Astrocyte (in vitro differentiated cells and primary cell): ENCODE results near the gene TMEM132A. TPM values are rescaled to one million over a fixed set of nuclear protein-coding genes. Genes with fewer than 3 reads are reported as not detected.

ENCODE experiments used
- DNase-seq: peaks from one replicate; pipeline ENCODE4 v3.0.0-alpha.2; 2010; ENCODE audit warnings: low read depth
- FAIRE-seq: peaks from 2 replicates; lab custom pipeline; 2011; peaks lifted over from hg19 to GRCh38; lab: Jason Lieb, UNC
- H2AFZ ChIP-seq: 2 replicates; pipeline ENCODE4 v1.6.0; 2012; ENCODE audit warnings: low read depth, low read length, inconsistent platforms
- H3K27ac ChIP-seq: 2 replicates; pipeline ENCODE4 v1.5.1; 2011; ENCODE audit warnings: low read depth, low read length, inconsistent platforms
- H3K27me3 ChIP-seq: 2 replicates; pipeline ENCODE4 v1.6.0; 2011; ENCODE audit warnings: low read length, inconsistent platforms; ENCODE audit not compliant: insufficient read depth
- H3K36me3 ChIP-seq: 2 replicates; pipeline ENCODE4 v1.5.1; 2011; ENCODE audit warnings: low read length, inconsistent platforms; ENCODE audit not compliant: insufficient read depth
- H3K4me1 ChIP-seq: 2 replicates; pipeline ENCODE4 v1.5.1; 2011; ENCODE audit warnings: low read length, inconsistent platforms; ENCODE audit not compliant: insufficient read depth
- H3K4me2 ChIP-seq: 2 replicates; pipeline ENCODE4 v1.6.0; 2012; ENCODE audit warnings: low read length, inconsistent platforms
- H3K4me3 ChIP-seq: 2 replicates; pipeline ENCODE4 v1.5.1; 2011; ENCODE audit warnings: low read depth, mild to moderate bottlenecking, low read length, inconsistent platforms; ENCODE audit not compliant: insufficient read depth
- H3K79me2 ChIP-seq: 2 replicates; pipeline ENCODE4 v1.6.0; 2012; ENCODE audit warnings: mild to moderate bottlenecking, low read length, inconsistent platforms; ENCODE audit not compliant: insufficient read depth
- H3K9ac ChIP-seq: 2 replicates; pipeline ENCODE4 v1.6.0; 2012; ENCODE audit warnings: mild to moderate bottlenecking, low read length, inconsistent platforms
- H3K9me3 ChIP-seq: 2 replicates; pipeline ENCODE4 v1.5.1; 2012; ENCODE audit warnings: low read depth, mild to moderate bottlenecking, low read length, inconsistent platforms; ENCODE audit not compliant: insufficient read depth
- H4K20me1 ChIP-seq: 2 replicates; pipeline ENCODE4 v1.6.0; 2012; ENCODE audit warnings: low read length, inconsistent platforms; ENCODE audit not compliant: insufficient read depth
- H3K27ac Mint-ChIP-seq: one replicate; pipeline ENCODE4 v1.8.0; 2021; ENCODE audit warnings: mild to moderate bottlenecking, mixed read lengths; ENCODE audit not compliant: unreplicated experiment
- H3K27me3 Mint-ChIP-seq: one replicate; pipeline ENCODE4 v1.8.0; 2021; ENCODE audit warnings: low read depth, mixed read lengths; ENCODE audit not compliant: unreplicated experiment
- H3K36me3 Mint-ChIP-seq: one replicate; pipeline ENCODE4 v1.8.0; 2021; ENCODE audit warnings: low read depth, mixed read lengths; ENCODE audit not compliant: unreplicated experiment
- H3K4me1 Mint-ChIP-seq: one replicate; pipeline ENCODE4 v1.8.0; 2021; ENCODE audit warnings: low read depth, mixed read lengths; ENCODE audit not compliant: unreplicated experiment
- H3K4me3 Mint-ChIP-seq: one replicate; pipeline ENCODE4 v1.8.0; 2021; ENCODE audit warnings: mild to moderate bottlenecking, moderate library complexity, mixed read lengths; ENCODE audit not compliant: unreplicated experiment
- H3K9me3 Mint-ChIP-seq: one replicate; pipeline ENCODE4 v1.8.0; 2021; ENCODE audit warnings: mild to moderate bottlenecking, mixed read lengths; ENCODE audit not compliant: unreplicated experiment
- CTCF ChIP-seq: IDR thresholded peaks from 2 replicates; pipeline ENCODE4 v1.5.1; 2011; ENCODE audit warnings: low read depth, mild to moderate bottlenecking, inconsistent platforms, low read length, moderate library complexity; ENCODE audit not compliant: insufficient read depth
- EZH2 ChIP-seq: IDR thresholded peaks from 2 replicates; pipeline ENCODE4 v1.6.1; 2012; ENCODE audit warnings: mild to moderate bottlenecking, low read length, inconsistent platforms; ENCODE audit not compliant: insufficient read depth
- total RNA-seq: library from RNA; stranded (reverse); gene quantifications from 2 replicates; pipeline ENCODE4 v1.2.1, GENCODE V29; 2021

Gene TMEM132A
- total RNA-seq, 1 donor from 2014 or later, result 117 TPM

GRCh38 chr11:60899977-60900376 is 24.3 kb upstream of the TMEM132A start:
- H3K9me3 ChIP-seq, result no peaks in the 10 kb centered on the region
- peaks cover 11% of the 10 kb centered on the region for H3K36me3 Mint-ChIP-seq
- no peaks in the 10 kb centered on the region for H3K27me3 Mint-ChIP-seq
- no peak for DNase-seq
- no peak overlapping the region for H3K27ac Mint-ChIP-seq
- H3K36me3 ChIP-seq, result peaks cover 59% of the 10 kb centered on the region
- H3K4me1 ChIP-seq, result peaks cover 1% of the 10 kb centered on the region
- H3K9me3 Mint-ChIP-seq, result no peaks in the 10 kb centered on the region
- no peaks in the 10 kb centered on the region for H3K27me3 ChIP-seq
- H3K27ac ChIP-seq, result no peak overlapping the region
- H3K79me2 ChIP-seq, result peaks cover 25% of the 10 kb centered on the region
- H3K4me3 Mint-ChIP-seq, result no peak overlapping the region
- no peak overlapping the region for H3K4me3 ChIP-seq
- no peak for TF ChIP-seq CTCF
- TF ChIP-seq EZH2, result no peak
- no peak overlapping the region for H3K4me2 ChIP-seq
- no peak overlapping the region for H3K9ac ChIP-seq
- no peak for FAIRE-seq
- H2AFZ ChIP-seq, result no peak overlapping the region
- H4K20me1 ChIP-seq, result peaks cover 68% of the 10 kb centered on the region
- H3K4me1 Mint-ChIP-seq, result peaks cover 7% of the 10 kb centered on the region

- H3K9me3 Mint-ChIP-seq, result no peaks in the 10 kb centered on the region
- H3K4me1 ChIP-seq, result peaks cover 8% of the 10 kb centered on the region
- peaks cover 53% of the 10 kb centered on the region for H3K36me3 ChIP-seq
- peaks cover 72% of the 10 kb centered on the region for H4K20me1 ChIP-seq
- no peak overlapping the region for H3K4me3 ChIP-seq
- no peak overlapping the region for H2AFZ ChIP-seq
- H3K27me3 ChIP-seq, result no peaks in the 10 kb centered on the region
- H3K36me3 Mint-ChIP-seq, result peaks cover 7% of the 10 kb centered on the region
- H3K4me3 Mint-ChIP-seq, result no peak overlapping the region
- no peak overlapping the region for H3K9ac ChIP-seq
- no peak overlapping the region for H3K27ac Mint-ChIP-seq
- FAIRE-seq, result no peak
- H3K9me3 ChIP-seq, result no peaks in the 10 kb centered on the region
- DNase-seq, result no peak
- no peak overlapping the region for H3K27ac ChIP-seq
- H3K79me2 ChIP-seq, result peaks cover 33% of the 10 kb centered on the region
- H3K4me2 ChIP-seq, result no peak overlapping the region
- H3K4me1 Mint-ChIP-seq, result peaks cover 12% of the 10 kb centered on the region
- no peaks in the 10 kb centered on the region for H3K27me3 Mint-ChIP-seq
- TF ChIP-seq CTCF (no peak), EZH2 (no peak)
Observed at GRCh38 chr11:60900673-60901404, 23.4 kb upstream of the TMEM132A start.

- H3K9me3 Mint-ChIP-seq, result no peaks in the 10 kb centered on the region
- no peak for TF ChIP-seq EZH2
- no peak for TF ChIP-seq CTCF
- Histone ChIP-seq H3K4me3 (no peak overlapping the region), H3K9me3 (no peaks in the 10 kb centered on the region), H4K20me1 (peaks cover 74% of the 10 kb centered on the region), H3K36me3 (peaks cover 36% of the 10 kb centered on the region), H3K4me1 (peaks cover 8% of the 10 kb centered on the region), H3K79me2 (peaks cover 38% of the 10 kb centered on the region), H3K27me3 (no peaks in the 10 kb centered on the region), H2AFZ (no peak overlapping the region), H3K9ac (no peak overlapping the region), H3K27ac (no peak overlapping the region), H3K4me2 (no peak overlapping the region)
- H3K4me1 Mint-ChIP-seq, result peaks cover 12% of the 10 kb centered on the region
- no peak overlapping the region for H3K27ac Mint-ChIP-seq
- peaks cover under 1% of the 10 kb centered on the region for H3K27me3 Mint-ChIP-seq
- DNase-seq, result no peak
- H3K36me3 Mint-ChIP-seq, result peaks cover 5% of the 10 kb centered on the region
- no peak overlapping the region for H3K4me3 Mint-ChIP-seq
- FAIRE-seq, result no peak
Observed at GRCh38 chr11:60902625-60903024, 21.6 kb upstream of the TMEM132A start.
